Kidney (tissue), 14 donors: ENCODE data around the gene RERE. TPM values are rescaled to one million over a fixed set of nuclear protein-coding genes. Genes with fewer than 3 reads are reported as not detected.
"Not testable (repeated sequence)": the region's sequence is repeated elsewhere in the genome, so short reads cannot be mapped to it uniquely, and the experiment has no call there.

Experiments
- DNase-seq, 5 donors: peaks; one replicate each; pipeline ENCODE4 v3.0.0-alpha.2; 2013 to 2020
- FAIRE-seq: peaks from 2 replicates; lab custom pipeline; 2012; peaks lifted over from hg19 to GRCh38; lab: Jason Lieb, UNC
- H3K27ac ChIP-seq, 2 donors: one replicate each; pipeline ENCODE4 v1.7.0; 2013; ENCODE audit warnings: low read depth in 2 of 2, low read length in 2 of 2, inconsistent platforms in 1 of 2
- H3K27me3 ChIP-seq: one replicate; pipeline ENCODE4 v1.7.1; 2013; ENCODE audit warnings: low read length, inconsistent platforms; ENCODE audit not compliant: control insufficient read depth, insufficient read depth
- H3K36me3 ChIP-seq, 3 donors: one replicate each; pipeline versions ENCODE4 v1.7.0 to v1.7.1; 2013; ENCODE audit warnings: low read length in 3 of 3, control low read depth in 1 of 3, inconsistent platforms in 1 of 3; ENCODE audit not compliant: insufficient read depth in 3 of 3, control insufficient read depth in 2 of 3
- H3K4me1 ChIP-seq, 3 donors: one replicate each; pipeline versions ENCODE4 v1.7.0 to v1.7.1; 2013; ENCODE audit warnings: low read length in 3 of 3, inconsistent platforms in 1 of 3, low read depth in 1 of 3; ENCODE audit not compliant: control insufficient read depth in 2 of 3, insufficient read depth in 2 of 3
- H3K4me3 ChIP-seq, 3 donors: one replicate each; pipeline versions ENCODE4 v1.7.0 to v1.8.1; 2013; ENCODE audit warnings: low read length in 3 of 3, control low read depth in 1 of 3, inconsistent platforms in 1 of 3
- H3K9ac ChIP-seq, 3 donors: one replicate each; pipeline versions ENCODE4 v1.7.0 to v1.7.1; 2013; ENCODE audit warnings: low read length in 3 of 3, control low read depth in 1 of 3, inconsistent platforms in 1 of 3
- H3K9me3 ChIP-seq, 3 donors: one replicate each; pipeline versions ENCODE4 v1.7.0 to v1.7.1; 2013; ENCODE audit warnings: low read length in 3 of 3, control low read depth in 1 of 3, inconsistent platforms in 1 of 3; ENCODE audit not compliant: control insufficient read depth in 2 of 3, insufficient read depth in 1 of 3
- intact Hi-C: fragments of 100-400 bp; cut with DNase I; formaldehyde crosslinking; loops from one replicate; pipeline ENCODE4 v1.11.1; 2022
- polyA plus RNA-seq: library from polyadenylated mRNA; stranded (reverse); fragments of 350-450 nt; fragmentation: Illumina TruSeq; extraction: RNeasy Lipid Tissue Mini Kit (QIAGEN cat#74804); gene quantifications from one replicate; pipeline ENCODE4 v1.2.3, GENCODE V29; 2014; ENCODE audit warnings: low read depth, low replicate concordance; ENCODE audit not compliant: insufficient read depth
- total RNA-seq: library from RNA; stranded (reverse); fragmentation: NEBNext Ultra II Directional; extraction: Animal tissue kit (Norgen Biotek cat#: 25700); gene quantifications from one replicate; pipeline ENCODE4 v1.2.1, GENCODE V29; 2021
- TF ChIP-seq, protein P1 (sequence below): IDR thresholded peaks from 3 replicates; pipeline ENCODE4 v1.5.1; 2012; ENCODE audit warnings: mild to moderate bottlenecking, moderate library complexity, borderline replicate concordance; ENCODE audit not compliant: insufficient read depth; ENCODE audit errors: extremely low read depth
- donor health status: control.
- donor health status: control.
- donor health status: control.
- donor health status: control.
- donor health status: control.
- donor health status: DM: yes; HTN: yes; CAD: no.
- donor health status: Normal renal cell carcinoma (clear cell type).

Gene RERE
- total and polyA plus RNA-seq, 2 donors from 2014 or later: 37.2 to 176 TPM

DNA sequence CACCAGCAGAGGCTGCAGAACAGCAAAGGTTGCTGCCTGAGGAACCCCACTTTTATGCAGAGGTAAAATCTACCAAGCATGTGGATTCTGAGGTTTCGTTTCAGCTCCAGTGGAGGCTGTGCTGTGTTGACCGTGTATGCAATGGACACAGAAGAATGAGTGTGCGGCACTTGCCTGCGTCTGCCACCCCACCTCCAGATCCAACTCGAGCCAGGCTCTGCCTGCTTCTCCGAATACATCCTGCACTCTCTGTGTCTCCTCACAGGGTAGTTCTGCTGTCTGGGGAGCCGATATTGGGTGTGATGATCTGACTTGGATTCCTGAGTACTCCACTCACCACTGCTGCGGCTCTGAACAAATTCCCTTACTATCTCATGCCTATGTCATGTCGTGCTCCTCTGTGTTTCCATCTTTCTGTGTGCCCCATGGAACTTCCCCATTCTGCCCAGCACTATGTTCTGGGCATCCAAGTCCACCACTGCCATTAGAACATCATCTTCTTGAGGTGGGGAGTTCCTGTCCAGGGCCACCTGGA lies 369.8 kb downstream of the RERE start:
- TF ChIP-seq, protein P1, sequence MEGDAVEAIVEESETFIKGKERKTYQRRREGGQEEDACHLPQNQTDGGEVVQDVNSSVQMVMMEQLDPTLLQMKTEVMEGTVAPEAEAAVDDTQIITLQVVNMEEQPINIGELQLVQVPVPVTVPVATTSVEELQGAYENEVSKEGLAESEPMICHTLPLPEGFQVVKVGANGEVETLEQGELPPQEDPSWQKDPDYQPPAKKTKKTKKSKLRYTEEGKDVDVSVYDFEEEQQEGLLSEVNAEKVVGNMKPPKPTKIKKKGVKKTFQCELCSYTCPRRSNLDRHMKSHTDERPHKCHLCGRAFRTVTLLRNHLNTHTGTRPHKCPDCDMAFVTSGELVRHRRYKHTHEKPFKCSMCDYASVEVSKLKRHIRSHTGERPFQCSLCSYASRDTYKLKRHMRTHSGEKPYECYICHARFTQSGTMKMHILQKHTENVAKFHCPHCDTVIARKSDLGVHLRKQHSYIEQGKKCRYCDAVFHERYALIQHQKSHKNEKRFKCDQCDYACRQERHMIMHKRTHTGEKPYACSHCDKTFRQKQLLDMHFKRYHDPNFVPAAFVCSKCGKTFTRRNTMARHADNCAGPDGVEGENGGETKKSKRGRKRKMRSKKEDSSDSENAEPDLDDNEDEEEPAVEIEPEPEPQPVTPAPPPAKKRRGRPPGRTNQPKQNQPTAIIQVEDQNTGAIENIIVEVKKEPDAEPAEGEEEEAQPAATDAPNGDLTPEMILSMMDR: no peak
- Histone ChIP-seq H3K27ac (no peak overlapping the region), H3K4me3 (no peak overlapping the region), H3K27me3 (no peaks in the 10 kb centered on the region), H3K9me3 (peaks cover 0 to 3% (median 0%) of the 10 kb centered on the region in 3 donors), H3K36me3 (no peaks in the 10 kb centered on the region), H3K4me1 (peaks cover 2 to 11% (median 3%) of the 10 kb centered on the region in 3 donors), H3K9ac (no peak overlapping the region)
- FAIRE-seq (no peak), DNase-seq (no peak)
- intact Hi-C loops: no loop called here

DNA sequence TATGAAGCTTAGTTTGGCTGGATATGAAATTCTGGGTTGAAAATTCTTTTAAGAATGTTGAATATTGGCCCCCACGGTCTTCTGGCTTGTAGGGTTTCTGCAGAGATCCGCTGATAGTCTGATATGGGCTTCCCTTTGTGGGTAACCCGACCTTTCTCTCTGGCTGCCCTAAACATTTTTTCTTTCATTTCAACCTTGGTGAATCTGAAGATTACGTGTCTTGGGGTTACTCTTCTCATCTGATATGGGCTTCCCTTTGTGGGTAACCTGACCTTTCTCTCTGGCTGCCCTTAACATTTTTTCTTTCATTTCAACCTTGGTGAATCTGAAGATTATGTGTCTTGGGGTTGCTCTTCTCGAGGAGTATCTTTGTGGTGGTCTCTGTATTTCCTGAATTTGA lies 371.3 kb downstream of the RERE start:
- H3K4me1 ChIP-seq, H3K9me3 ChIP-seq, H3K27ac ChIP-seq, FAIRE-seq, intact Hi-C loops, H3K9ac ChIP-seq, DNase-seq, H3K4me3 ChIP-seq, H3K27me3 ChIP-seq, H3K36me3 ChIP-seq: not testable (repeated sequence)

DNA sequence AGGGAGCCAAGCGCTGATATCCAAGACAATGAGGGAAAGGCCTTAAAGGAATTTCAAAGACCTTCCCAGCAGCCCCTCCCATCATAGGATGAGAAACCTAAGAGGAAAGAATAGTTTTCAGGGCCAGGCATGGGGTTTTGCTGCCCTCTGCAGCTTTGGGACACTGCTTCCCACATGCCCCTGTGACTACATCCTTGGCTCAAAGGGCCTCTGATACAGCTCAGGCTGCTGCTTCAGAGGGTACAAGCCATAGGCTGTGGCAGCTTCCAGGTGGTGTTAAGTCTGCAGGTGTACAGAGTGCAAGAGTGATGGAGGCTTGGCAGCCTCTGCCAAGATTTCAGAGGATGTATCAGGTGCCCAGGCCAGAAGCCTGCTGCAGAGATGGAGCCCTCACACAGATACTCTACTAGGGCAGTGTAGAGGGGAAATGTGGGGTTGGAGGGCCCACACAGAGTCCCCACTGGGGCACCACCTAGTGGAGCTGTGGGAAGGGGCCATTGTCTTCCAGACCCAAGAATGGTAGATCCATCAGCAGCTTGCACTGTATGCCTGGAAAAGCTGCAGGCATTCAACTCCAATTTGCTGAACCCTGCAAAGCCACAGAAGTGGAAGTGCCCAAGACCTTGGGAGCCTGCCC lies 373.8 kb downstream of the RERE start:
- H3K9ac ChIP-seq: no peak overlapping the region
- no peaks in the 10 kb centered on the region for H3K36me3 ChIP-seq
- H3K27ac ChIP-seq: no peak overlapping the region
- peaks cover 6% of the 10 kb centered on the region in 3 donors for H3K4me1 ChIP-seq
- TF ChIP-seq, protein P1: no peak
- no peak for FAIRE-seq
- H3K27me3 ChIP-seq: no peaks in the 10 kb centered on the region
- intact Hi-C loops: no loop called here
- no peak overlapping the region for H3K4me3 ChIP-seq
- DNase-seq: no peak
- H3K9me3 ChIP-seq: peaks cover 0 to 4% (median 0%) of the 10 kb centered on the region in 3 donors

DNA sequence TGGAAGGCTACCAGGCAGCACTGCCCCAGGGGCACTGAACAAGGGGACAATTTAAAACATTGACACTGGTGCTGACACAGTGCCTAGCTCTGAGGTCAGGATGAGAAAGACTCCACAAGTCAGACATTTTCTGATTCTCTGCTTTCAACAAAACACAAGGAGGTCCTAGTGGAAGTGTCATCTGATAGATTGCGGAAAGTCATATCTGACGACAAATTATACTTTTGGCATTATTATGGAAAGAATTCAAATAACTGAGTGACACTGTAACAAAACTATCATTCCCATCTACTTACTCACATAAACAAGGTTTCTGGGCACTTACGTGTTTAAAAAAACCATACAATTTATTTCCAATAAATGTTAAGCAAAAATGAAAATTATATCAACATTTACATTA lies 376.0 kb downstream of the RERE start:
- intact Hi-C loops: no loop called here
- H3K4me3 ChIP-seq: no peak overlapping the region
- no peaks in the 10 kb centered on the region for H3K27me3 ChIP-seq
- H3K9me3 ChIP-seq: peaks cover 0 to 4% (median 0%) of the 10 kb centered on the region in 3 donors
- TF ChIP-seq, protein P1: no peak
- H3K9ac ChIP-seq: no peak overlapping the region
- no peak for FAIRE-seq
- no peaks in the 10 kb centered on the region for H3K36me3 ChIP-seq
- DNase-seq: no peak
- peaks cover 6 to 11% (median 6%) of the 10 kb centered on the region in 3 donors for H3K4me1 ChIP-seq
- no peak overlapping the region for H3K27ac ChIP-seq
